Body of pancreas (tissue), 4 donors: Measurements from ENCODE around the gene PSEN1.

Source experiments
- CTCF ChIP-seq, 7 experiments: fragments of 450-650 bp in 4 of 7; fragments of 200-600 bp in 3 of 7; sonication (generic) in 3 of 7; IDR thresholded peaks; one replicate each; pipeline ENCODE4 v1.5.1; 2016 to 2019; ENCODE audit warnings: antibody characterized with exemption in 7 of 7
- POLR2A ChIP-seq, 3 donors: fragments of 450-650 bp; IDR thresholded peaks; one replicate each; pipeline ENCODE4 v1.6.1; 2016; ENCODE audit warnings: antibody characterized with exemption in 3 of 3, mild to moderate bottlenecking in 2 of 3

GRCh38 chr14:73242357-73242901 lies 106.1 kb downstream of the PSEN1 start:
- TF ChIP-seq CTCF (IDR thresholded peaks at IDR 0.05) (no peak), POLR2A (IDR thresholded peaks at IDR 0.05) (no peak)
